ENCODE results near the gene PBX4. TPM values are rescaled to one million over a fixed set of nuclear protein-coding genes. Genes with fewer than 3 reads are reported as not detected.

The PBX4 gene
- total RNA-seq, 1 donor from 2014 or later, result 56.1 TPM

DNA sequence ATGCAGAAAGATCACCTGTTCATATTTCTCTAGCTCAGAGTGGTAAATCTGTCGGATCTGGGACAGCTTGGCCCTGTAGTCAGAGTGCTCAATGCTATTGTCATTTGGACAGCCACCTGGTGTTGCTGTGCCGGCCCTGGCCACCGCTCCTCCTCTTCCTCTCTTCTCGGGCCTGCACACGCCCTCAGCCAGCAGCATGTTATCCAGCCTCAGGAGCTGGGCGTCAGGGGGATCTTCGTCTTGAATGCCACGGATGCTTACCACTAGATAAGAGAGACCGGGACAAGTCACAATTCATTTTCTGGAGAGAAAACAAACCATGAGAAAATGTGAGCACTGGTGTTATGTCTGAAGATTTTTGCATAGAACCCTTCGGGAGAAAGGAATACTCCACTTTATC lies 47.9 kb downstream of the PBX4 start:
- TF ChIP-seq, protein P1, sequence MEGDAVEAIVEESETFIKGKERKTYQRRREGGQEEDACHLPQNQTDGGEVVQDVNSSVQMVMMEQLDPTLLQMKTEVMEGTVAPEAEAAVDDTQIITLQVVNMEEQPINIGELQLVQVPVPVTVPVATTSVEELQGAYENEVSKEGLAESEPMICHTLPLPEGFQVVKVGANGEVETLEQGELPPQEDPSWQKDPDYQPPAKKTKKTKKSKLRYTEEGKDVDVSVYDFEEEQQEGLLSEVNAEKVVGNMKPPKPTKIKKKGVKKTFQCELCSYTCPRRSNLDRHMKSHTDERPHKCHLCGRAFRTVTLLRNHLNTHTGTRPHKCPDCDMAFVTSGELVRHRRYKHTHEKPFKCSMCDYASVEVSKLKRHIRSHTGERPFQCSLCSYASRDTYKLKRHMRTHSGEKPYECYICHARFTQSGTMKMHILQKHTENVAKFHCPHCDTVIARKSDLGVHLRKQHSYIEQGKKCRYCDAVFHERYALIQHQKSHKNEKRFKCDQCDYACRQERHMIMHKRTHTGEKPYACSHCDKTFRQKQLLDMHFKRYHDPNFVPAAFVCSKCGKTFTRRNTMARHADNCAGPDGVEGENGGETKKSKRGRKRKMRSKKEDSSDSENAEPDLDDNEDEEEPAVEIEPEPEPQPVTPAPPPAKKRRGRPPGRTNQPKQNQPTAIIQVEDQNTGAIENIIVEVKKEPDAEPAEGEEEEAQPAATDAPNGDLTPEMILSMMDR (IDR thresholded peaks at IDR 0.05; ENCODE audit: partially characterized antibody, unreplicated experiment), result no peak
- peak overlapping the region; percentile 70 for H3K27ac Mint-ChIP-seq (ENCODE audit: unreplicated experiment)
- peaks cover 13% of the 10 kb centered on the region for H3K36me3 Mint-ChIP-seq (ENCODE audit: unreplicated experiment)
- peaks cover 10% of the 10 kb centered on the region for H3K9me3 Mint-ChIP-seq (ENCODE audit: unreplicated experiment)
- H3K27me3 Mint-ChIP-seq (ENCODE audit: unreplicated experiment), result peaks cover 7% of the 10 kb centered on the region
- H3K4me1 Mint-ChIP-seq (ENCODE audit: low read depth, unreplicated experiment), result peaks cover 13% of the 10 kb centered on the region
- H3K4me3 Mint-ChIP-seq (ENCODE audit: unreplicated experiment), result no peak overlapping the region
- no peak for DNase-seq

- H3K27ac Mint-ChIP-seq (ENCODE audit: unreplicated experiment), result no peak overlapping the region
- H3K4me1 Mint-ChIP-seq (ENCODE audit: low read depth, unreplicated experiment), result peaks cover 5% of the 10 kb centered on the region
- peaks cover 24% of the 10 kb centered on the region for H3K36me3 Mint-ChIP-seq (ENCODE audit: unreplicated experiment)
- TF ChIP-seq, protein P1 (IDR thresholded peaks at IDR 0.05; ENCODE audit: partially characterized antibody, unreplicated experiment), result no peak
- H3K9me3 Mint-ChIP-seq (ENCODE audit: unreplicated experiment), result peaks cover 9% of the 10 kb centered on the region
- DNase-seq, result no peak
- H3K27me3 Mint-ChIP-seq (ENCODE audit: unreplicated experiment), result peaks cover 7% of the 10 kb centered on the region
- no peak overlapping the region for H3K4me3 Mint-ChIP-seq (ENCODE audit: unreplicated experiment)
Measured at GRCh38 chr19:19568802-19569756, 49.4 kb downstream of the PBX4 start.

DNA sequence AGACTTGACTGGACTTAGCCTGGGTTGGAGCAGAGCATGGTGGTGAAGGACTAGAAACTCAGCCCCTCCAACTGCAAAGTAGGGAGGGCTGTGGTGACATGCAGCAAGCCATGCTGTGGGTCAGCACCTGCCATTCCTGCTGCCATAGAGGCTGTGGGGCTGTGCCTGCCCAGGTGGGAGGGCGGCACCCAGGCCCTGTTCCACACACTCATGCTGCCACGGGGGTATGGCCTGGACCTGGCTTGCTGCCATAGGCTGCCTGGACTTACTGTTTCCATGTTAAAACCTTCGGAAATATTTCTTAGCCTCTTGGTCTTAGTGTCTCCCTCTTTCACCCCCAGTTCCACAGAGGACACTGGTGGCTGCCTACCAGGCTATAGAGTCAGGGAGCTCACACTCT lies 51.1 kb downstream of the PBX4 start:
- peaks cover 24% of the 10 kb centered on the region for H3K36me3 Mint-ChIP-seq (ENCODE audit: unreplicated experiment)
- H3K4me3 Mint-ChIP-seq (ENCODE audit: unreplicated experiment), result no peak overlapping the region
- TF ChIP-seq, protein P1 (IDR thresholded peaks at IDR 0.05; ENCODE audit: partially characterized antibody, unreplicated experiment), result no peak
- peaks cover 10% of the 10 kb centered on the region for H3K27me3 Mint-ChIP-seq (ENCODE audit: unreplicated experiment)
- H3K27ac Mint-ChIP-seq (ENCODE audit: unreplicated experiment), result no peak overlapping the region
- DNase-seq, result no peak
- H3K9me3 Mint-ChIP-seq (ENCODE audit: unreplicated experiment), result peaks cover 9% of the 10 kb centered on the region
- peaks cover 5% of the 10 kb centered on the region for H3K4me1 Mint-ChIP-seq (ENCODE audit: low read depth, unreplicated experiment)

- Mint-ChIP-seq H3K27ac (ENCODE audit: unreplicated experiment) (no peak overlapping the region), H3K27me3 (ENCODE audit: unreplicated experiment) (peaks cover 13% of the 10 kb centered on the region), H3K9me3 (ENCODE audit: unreplicated experiment) (peaks cover 9% of the 10 kb centered on the region), H3K36me3 (ENCODE audit: unreplicated experiment) (peaks cover 24% of the 10 kb centered on the region), H3K4me3 (ENCODE audit: unreplicated experiment) (no peak overlapping the region), H3K4me1 (ENCODE audit: low read depth, unreplicated experiment) (peaks cover 9% of the 10 kb centered on the region)
- TF ChIP-seq, protein P1 (IDR thresholded peaks at IDR 0.05; ENCODE audit: partially characterized antibody, unreplicated experiment), result no peak
- DNase-seq, result no peak
Measured at GRCh38 chr19:19566306-19566705, 52.2 kb downstream of the PBX4 start.

GRCh38 chr19:19563348-19563848 lies 55.1 kb downstream of the PBX4 start:
- peaks cover 3% of the 10 kb centered on the region for H3K9me3 Mint-ChIP-seq (ENCODE audit: unreplicated experiment)
- TF ChIP-seq, protein P1 (IDR thresholded peaks at IDR 0.05; ENCODE audit: partially characterized antibody, unreplicated experiment), result no peak

More at GRCh38 chr19:19563348-19563848, 55.1 kb downstream of the PBX4 start:
- Mint-ChIP-seq H3K36me3 (ENCODE audit: unreplicated experiment) (peaks cover 11% of the 10 kb centered on the region), H3K4me3 (ENCODE audit: unreplicated experiment) (no peak overlapping the region), H3K27ac (ENCODE audit: unreplicated experiment) (no peak overlapping the region), H3K27me3 (ENCODE audit: unreplicated experiment) (peaks cover 13% of the 10 kb centered on the region), H3K4me1 (ENCODE audit: low read depth, unreplicated experiment) (peaks cover 5% of the 10 kb centered on the region)
- DNase-seq, result no peak
